H1 (cell line): ENCODE results near the gene ST6GALNAC3. TPM values are rescaled to one million over a fixed set of nuclear protein-coding genes. Genes with fewer than 3 reads are reported as not detected.

Experiments used
- CTCF ChIA-PET: fragments of 300-600 bp; sonication (Branson Sonifier 250); formaldehyde crosslinking; loops from one replicate; lab custom pipeline; 2021; ENCODE audit not compliant: partially characterized antibody; lab: Charles Lee
- POLR2A ChIA-PET: fragments of 300-600 bp; sonication (Branson Sonifier 250); formaldehyde crosslinking; loops from one replicate; lab custom pipeline; 2021; ENCODE audit warnings: inconsistent platforms; ENCODE audit not compliant: partially characterized antibody; lab: Charles Lee
- DNase-seq, 2 experiments: peaks; one replicate each; pipeline versions ENCODE4 v3.0.0 to v3.0.0-alpha.2; 2010 to 2022; ENCODE audit warnings: low spot score in 2 of 2, low read depth in 1 of 2, mixed read lengths in 1 of 2
- FAIRE-seq: peaks from 2 replicates; lab custom pipeline; 2011; peaks lifted over from hg19 to GRCh38; lab: Jason Lieb, UNC
- H2AFZ ChIP-seq: 2 replicates; pipeline ENCODE4 v1.8.1; 2012; ENCODE audit warnings: low read length, inconsistent platforms
- H2AK5ac ChIP-seq: 2 replicates; pipeline ENCODE4 v1.6.1; 2013; ENCODE audit warnings: low read depth, low read length
- H2BK120ac ChIP-seq: replicated peaks from 2 replicates; pipeline ENCODE3; 2013; ENCODE audit warnings: low read depth, low read length, inconsistent platforms
- H2BK12ac ChIP-seq: 2 replicates; pipeline ENCODE4 v1.6.1; 2013; ENCODE audit warnings: low read depth, low read length
- H2BK15ac ChIP-seq: 2 replicates; pipeline ENCODE4 v1.6.1; 2013; ENCODE audit warnings: low read length
- H2BK20ac ChIP-seq: 2 replicates; pipeline ENCODE4 v1.6.1; 2013; ENCODE audit warnings: low read length
- H2BK5ac ChIP-seq: 2 replicates; pipeline ENCODE4 v1.6.1; 2013; ENCODE audit warnings: low read depth, low read length
- H3K14ac ChIP-seq: 2 replicates; pipeline ENCODE4 v1.6.1; 2013; ENCODE audit warnings: inconsistent platforms; ENCODE audit not compliant: insufficient read length
- H3K18ac ChIP-seq: 2 replicates; pipeline ENCODE4 v1.6.1; 2013; ENCODE audit warnings: low read length; ENCODE audit errors: extremely low read depth
- H3K23ac ChIP-seq: 2 replicates; pipeline ENCODE4 v1.6.1; 2013; ENCODE audit warnings: inconsistent platforms; ENCODE audit not compliant: insufficient read length
- H3K23me2 ChIP-seq: 2 replicates; pipeline ENCODE4 v1.6.1; 2013; ENCODE audit warnings: low read depth, low read length
- H3K27ac ChIP-seq: 2 replicates; pipeline ENCODE4 v1.6.1; 2011; ENCODE audit warnings: low read depth, low read length, inconsistent platforms
- H3K27me3 ChIP-seq, 4 experiments: replicated peaks in 1 of 4; 1 replicate in 1 of 4; 2 replicates in 3 of 4; pipeline versions ENCODE4 v1.6.1 to v1.8.1; 2011 to 2013; ENCODE audit warnings: low read length in 3 of 4, mild to moderate bottlenecking in 3 of 4, inconsistent platforms in 2 of 4, mixed read lengths in 2 of 4, moderate library complexity in 1 of 4; ENCODE audit not compliant: control insufficient read depth in 3 of 4, insufficient read depth in 3 of 4; ENCODE audit errors: extremely low read depth in 1 of 4
- H3K36me3 ChIP-seq, 4 experiments: 2 replicates each; pipeline versions ENCODE4 v1.6.1 to v1.8.1; 2011 to 2013; ENCODE audit warnings: mild to moderate bottlenecking in 4 of 4, low read length in 3 of 4, moderate library complexity in 2 of 4, control low read depth in 1 of 4, inconsistent platforms in 1 of 4; ENCODE audit not compliant: insufficient read depth in 4 of 4, control insufficient read depth in 2 of 4
- H3K4ac ChIP-seq: replicated peaks from 2 replicates; pipeline ENCODE3; 2013; ENCODE audit warnings: low read length, low read depth, mixed read lengths, inconsistent platforms; ENCODE audit not compliant: insufficient read length
- H3K4me1 ChIP-seq, 4 experiments: replicated peaks in 1 of 4; 1 replicate in 1 of 4; 2 replicates in 3 of 4; pipeline versions ENCODE4 v1.6.1 to v1.8.1; 2011 to 2013; ENCODE audit warnings: low read length in 3 of 4, inconsistent platforms in 2 of 4, mixed read lengths in 1 of 4; ENCODE audit not compliant: insufficient read depth in 4 of 4, control insufficient read depth in 3 of 4
- H3K4me2 ChIP-seq, 2 experiments: 2 replicates each; pipeline versions ENCODE4 v1.6.1 to v1.8.1; 2011 to 2013; ENCODE audit warnings: low read depth in 2 of 2, low read length in 2 of 2, control low read depth in 1 of 2, inconsistent platforms in 1 of 2, mild to moderate bottlenecking in 1 of 2; ENCODE audit not compliant: insufficient read depth in 1 of 2
- H3K4me3 ChIP-seq, 4 experiments: fragments of 200-600, 300-600 bp in 1 of 4; sonication (generic), shearing (Covaris generic), sonication (Bioruptor Twin) in 1 of 4; 2 replicates each; pipeline versions ENCODE4 v1.5.1 to v1.8.1; 2011 to 2016; ENCODE audit warnings: low read length in 4 of 4, low read depth in 3 of 4, control low read depth in 2 of 4, inconsistent platforms in 2 of 4, mild to moderate bottlenecking in 2 of 4, mixed read lengths in 1 of 4, moderate library complexity in 1 of 4; ENCODE audit not compliant: insufficient read depth in 2 of 4; ENCODE audit errors: extremely low read depth in 1 of 4
- H3K56ac ChIP-seq: replicated peaks from 2 replicates; pipeline ENCODE3; 2013; ENCODE audit warnings: low read depth, mild to moderate bottlenecking, mixed read lengths, low read length, inconsistent platforms; ENCODE audit not compliant: insufficient read length
- H3K79me1 ChIP-seq: 2 replicates; pipeline ENCODE4 v1.6.1; 2013; ENCODE audit warnings: low read depth, low read length, control low read depth
- H3K79me2 ChIP-seq, 2 experiments: 2 replicates each; pipeline versions ENCODE4 v1.6.1 to v1.8.1; 2012 to 2013; ENCODE audit warnings: low read length in 2 of 2, mild to moderate bottlenecking in 2 of 2, inconsistent platforms in 1 of 2; ENCODE audit not compliant: insufficient read depth in 2 of 2, control insufficient read depth in 1 of 2
- H3K9ac ChIP-seq, 4 experiments: replicated peaks in 1 of 4; 1 replicate in 1 of 4; 2 replicates in 3 of 4; pipeline versions ENCODE4 v1.6.1 to v1.8.1; 2011 to 2013; ENCODE audit warnings: low read depth in 3 of 4, low read length in 3 of 4, control low read depth in 2 of 4, mild to moderate bottlenecking in 2 of 4, moderate library complexity in 2 of 4, inconsistent platforms in 1 of 4; ENCODE audit errors: extremely low read depth in 1 of 4
- H3K9me3 ChIP-seq, 2 experiments: 2 replicates each; pipeline versions ENCODE4 v1.6.1 to v1.8.1; 2012 to 2013; ENCODE audit warnings: mild to moderate bottlenecking in 2 of 2, moderate library complexity in 2 of 2, control low read depth in 1 of 2, inconsistent platforms in 1 of 2, low read depth in 1 of 2, low read length in 1 of 2, mixed read lengths in 1 of 2; ENCODE audit not compliant: insufficient read depth in 2 of 2
- H4K20me1 ChIP-seq, 2 experiments: replicated peaks in 1 of 2; 2 replicates each; pipeline versions ENCODE3 to v1.8.1; 2011 to 2013; ENCODE audit warnings: inconsistent platforms in 2 of 2, low read length in 2 of 2, mild to moderate bottlenecking in 1 of 2; ENCODE audit not compliant: insufficient read depth in 2 of 2, control insufficient read depth in 1 of 2
- H4K5ac ChIP-seq: 2 replicates; pipeline ENCODE4 v1.6.1; 2013; ENCODE audit warnings: low read length, low read depth, mixed read lengths, inconsistent platforms; ENCODE audit not compliant: insufficient read length
- H4K8ac ChIP-seq: 2 replicates; pipeline ENCODE4 v1.8.0; 2013; ENCODE audit warnings: mild to moderate bottlenecking, moderate library complexity, low read length, inconsistent platforms; ENCODE audit not compliant: insufficient read depth; ENCODE audit errors: extremely low read depth
- H4K91ac ChIP-seq: replicated peaks from 2 replicates; pipeline ENCODE3; 2013; ENCODE audit warnings: low read length, mixed read lengths, inconsistent platforms; ENCODE audit not compliant: insufficient read length
- ASH2L ChIP-seq: fragments of 200-600, 300-600 bp; sonication (generic); IDR thresholded peaks from one replicate; pipeline ENCODE4 v1.7.1; 2017; ENCODE audit warnings: low read length
- ATF2 ChIP-seq: IDR thresholded peaks from 2 replicates; pipeline ENCODE4 v1.6.1; 2012; ENCODE audit warnings: low read length, inconsistent platforms
- BRCA1 ChIP-seq: IDR thresholded peaks from 2 replicates; pipeline ENCODE4 v1.6.1; 2012; ENCODE audit warnings: low read depth, low read length, improper control_type of control experiment
- PHF8 ChIP-seq: fragments of 200-600 bp; sonication (generic); conservative IDR thresholded peaks from 2 replicates; pipeline ENCODE4 v1.7.1; 2012; ENCODE audit warnings: low read depth, mild to moderate bottlenecking, inconsistent platforms, low read length, moderate library complexity
- POU5F1 ChIP-seq: IDR thresholded peaks from 2 replicates; pipeline ENCODE4 v1.6.1; 2011; ENCODE audit warnings: low read depth, mild to moderate bottlenecking, low read length, moderate library complexity
- RFX5 ChIP-seq: IDR thresholded peaks from 2 replicates; pipeline ENCODE4 v1.6.1; 2011; ENCODE audit warnings: low read depth, low read length, improper control_type of control experiment, borderline replicate concordance
- WGBS, 2 experiments: shearing (Covaris generic) in 1 of 2; methylation state at CpG; one replicate each; pipeline versions ENCODE4 v1.1.6 to v1.1.7; 2013 to 2015; ENCODE audit warnings: low lambda C conversion rate in 2 of 2, mixed read lengths in 2 of 2, inconsistent platforms in 1 of 2, low coverage in 1 of 2, missing lambda C conversion rate in 1 of 2; ENCODE audit not compliant: insufficient replicate concordance in 2 of 2, insufficient coverage in 1 of 2, insufficient read length in 1 of 2; ENCODE audit errors: extremely low coverage in 1 of 2, missing lambda C conversion rate in 1 of 2; 5-methylcytosine and 5-hydroxymethylcytosine counted together
- polyA plus RNA-seq, 7 experiments: library from polyadenylated mRNA; depleted of rRNA in 3 of 7; stranded (reverse) in 5 of 7; unstranded in 2 of 7; fragments of >200 nt in 5 of 7; fragments of 200-250 nt in 2 of 7; gene quantifications; 1 replicate in 5 of 7; 2 replicates in 1 of 7; 4 replicates in 1 of 7; pipeline versions ENCODE4 v1.2.1 to v1.2.3, GENCODE V29; 2011 to 2013; ENCODE audit warnings: missing spikeins in 2 of 7, mixed read lengths in 2 of 7
- total RNA-seq: library from RNA; stranded (reverse); fragmentation: NEBNext Ultra II Directional; extraction: Animal tissue kit (Norgen Biotek cat#: 25700); gene quantifications from 2 replicates; pipeline ENCODE4 v1.2.1, GENCODE V29; 2021

Gene ST6GALNAC3
- total and polyA plus RNA-seq, 2 of the 8 experiments (the other 6 are each of a cell fraction or from before 2014, with no cell fraction given), result 4.9 to 19.0 TPM

- Histone ChIP-seq H3K23ac (no peak overlapping the region), H2BK120ac (no peak overlapping the region), H3K27me3 (no peaks in the 10 kb centered on the region), H2AK5ac (no peak overlapping the region), H3K23me2 (no peaks in the 10 kb centered on the region), H4K91ac (no peak overlapping the region), H4K20me1 (no peaks in the 10 kb centered on the region), H3K27ac (no peak overlapping the region), H3K9ac (no peak overlapping the region), H3K79me1 (no peaks in the 10 kb centered on the region), H3K4me1 (no peaks in the 10 kb centered on the region), H3K4me2 (no peak overlapping the region), H2BK20ac (no peak overlapping the region), H3K79me2 (no peaks in the 10 kb centered on the region), H3K14ac (no peak overlapping the region), H2BK5ac (no peak overlapping the region), H3K4me3 (no peak overlapping the region), H3K9me3 (no peaks in the 10 kb centered on the region), H2BK15ac (no peak overlapping the region), H2AFZ (no peak overlapping the region), H4K8ac (no peak overlapping the region), H2BK12ac (no peak overlapping the region), H4K5ac (no peak overlapping the region), H3K4ac (no peak overlapping the region), H3K18ac (no peak overlapping the region), H3K36me3 (no peaks in the 10 kb centered on the region), H3K56ac (no peak overlapping the region)
- DNase-seq (no peak), FAIRE-seq (no peak)
- ChIA-PET POLR2A (no interaction called here), CTCF (interaction anchor here (1.3 kb wide), 2 partner anchors 9 to 11 kb away, joined by 4 to 8 read pairs; no protein-coding TSS in a partner anchor)
- WGBS, 2 experiments, result 56% methylated on average over 5 of the region's 5 CpGs; no CpG with 5 or more reads in 1 of the 2 experiments
- no peak for TF ChIP-seq BRCA1
- TF ChIP-seq ATF2, result no peak
- no peak for TF ChIP-seq RFX5
- TF ChIP-seq ASH2L, result no peak
- TF ChIP-seq PHF8, result no peak
- TF ChIP-seq POU5F1, result no peak
Observed at GRCh38 chr1:76644139-76644538, 569.6 kb downstream of the ST6GALNAC3 start.
